OCI-LY7 (cell line): ENCODE results near the gene HINT3.

ENCODE experiments used
- CTCF ChIP-seq: fragments of 200-600 bp; sonication (generic); conservative IDR thresholded peaks from 2 replicates; pipeline ENCODE4 v1.5.1; 2014; ENCODE audit warnings: mild to moderate bottlenecking, antibody characterized with exemption, low read length, moderate library complexity, mixed read lengths
- EZH2phosphoT487 ChIP-seq: fragments of 200-600 bp; sonication (generic); IDR thresholded peaks from 2 replicates; pipeline ENCODE4 v1.6.1; 2018; ENCODE audit warnings: low read depth, borderline replicate concordance, mild to moderate bottlenecking, mixed run types, antibody characterized with exemption, low read length, moderate library complexity, mixed read lengths

GRCh38 chr6:125983246-125983945 lies 26.8 kb downstream of the HINT3 start:
- TF ChIP-seq CTCF (no peak), EZH2phosphoT487 (no peak)
